Measurements from ENCODE around the gene MAJIN. TPM values are rescaled to one million over a fixed set of nuclear protein-coding genes. Genes with fewer than 3 reads are reported as not detected.

Gene MAJIN
- total and polyA plus RNA-seq, 9 of the 15 experiments (the other 6 are each of a cell fraction or from before 2014, with no cell fraction given) = 0.17 to 0.83 (median 0.24) TPM; not detected in 2

- TF ChIP-seq ATF7 (IDR thresholded peaks at IDR 0.05) (peak; percentile 95), PTTG1 (tag; IDR thresholded peaks at IDR 0.05; ENCODE audit: low read depth) (no peak), BHLHE40 (IDR thresholded peaks at IDR 0.05; ENCODE audit: low read length) (peak; percentile 99), ZNF408 (CRISPR knock-in tag; IDR thresholded peaks at IDR 0.05; ENCODE audit: low read depth) (no peak), RAD21 (CRISPR knock-in tag; conservative IDR thresholded peaks at IDR 0.05 in 1 of 2, IDR thresholded peaks at IDR 0.05 in 1 of 2) (peak in 1 of 2 experiments; percentile 34; a peak in 2 of 4 replicates), MEIS2 (IDR thresholded peaks at IDR 0.05; ENCODE audit: partially characterized antibody) (peak; percentile 65), ZNF274 (IDR thresholded peaks at IDR 0.05; ENCODE audit: borderline replicate concordance, low read depth, low read length) (no peak), CREBBP (IDR thresholded peaks at IDR 0.05; ENCODE audit: low read depth, low read length) (no peak), ZNF384 (IDR thresholded peaks at IDR 0.05; ENCODE audit: low read depth, low read length) (no peak), JUNB (CRISPR knock-in tag; conservative IDR thresholded peaks at IDR 0.05) (no peak), ETV5 (CRISPR knock-in tag; IDR thresholded peaks at IDR 0.05; ENCODE audit: low read depth) (no peak; the same call in 1 of the 2 replicates), NFE2L1 (tag; IDR thresholded peaks at IDR 0.05; ENCODE audit: borderline replicate concordance, low read depth) (no peak), VEZF1 (CRISPR knock-in tag; IDR thresholded peaks at IDR 0.05) (peak; percentile 69), CTCFL (IDR thresholded peaks at IDR 0.05; ENCODE audit: borderline replicate concordance, insufficient read depth, low read depth, low read length, poor library complexity, severe bottlenecking) (peak; percentile 99), ZNF354B (CRISPR knock-in tag; IDR thresholded peaks at IDR 0.05) (no peak), BMI1 (IDR thresholded peaks at IDR 0.05; ENCODE audit: low read length) (no peak), ZKSCAN8 (CRISPR knock-in tag; IDR thresholded peaks at IDR 0.05) (no peak), E2F4 (CRISPR knock-in tag; IDR thresholded peaks at IDR 0.05; ENCODE audit: low read depth) (peak; percentile 55), TBP (optimal IDR thresholded peaks at IDR 0.05; ENCODE audit: low read depth, low read length) (peak; percentile 46), TEAD4 (IDR thresholded peaks at IDR 0.05; ENCODE audit: low read length) (no peak), TEAD4 (CRISPR knock-in tag; IDR thresholded peaks at IDR 0.05; ENCODE audit: borderline replicate concordance) (peak; percentile 99), KDM1A (IDR thresholded peaks at IDR 0.05) (peak in 1 of 2 experiments; percentile 26; a peak in 2 of 4 replicates), SMC3 (conservative IDR thresholded peaks at IDR 0.05; ENCODE audit: insufficient read depth, low read depth, low read length) (peak; percentile 5; the same call in 1 of the 2 replicates), SAP30 (IDR thresholded peaks at IDR 0.05; ENCODE audit: borderline replicate concordance, insufficient read depth, low read depth, low read length, poor library complexity, severe bottlenecking) (peak; percentile 61)
Measured at GRCh38 chr11:65013888-65014725, 42.2 kb upstream of the MAJIN start, which contains the start of gene ARL2 (continued).

Data from K562 (cell line).